HG03571 (cell line): ENCODE measurements around the gene STK38.

Source experiments
- ATAC-seq: cut with Tn5 transposase; IDR thresholded peaks from one replicate; pipeline ENCODE4 v1.9.1; 2021; ENCODE audit not compliant: unreplicated experiment

STK38 gene

GRCh38 chr6:36524871-36525270 lies 22.4 kb downstream of the STK38 start:
- no peak for ATAC-seq

GRCh38 chr6:36523936-36524499 lies 23.3 kb downstream of the STK38 start:
- ATAC-seq, result no peak

- no peak for ATAC-seq
Observed at GRCh38 chr6:36523451-36523850, 23.8 kb downstream of the STK38 start.

GRCh38 chr6:36519352-36519751 lies 27.9 kb downstream of the STK38 start:
- no peak for ATAC-seq

GRCh38 chr6:36517408-36517807 lies 29.9 kb downstream of the STK38 start:
- ATAC-seq, result no peak

- ATAC-seq, result no peak
Observed at GRCh38 chr6:36516988-36517387, 30.3 kb downstream of the STK38 start.

GRCh38 chr6:36516559-36516958 lies 30.7 kb downstream of the STK38 start:
- ATAC-seq, result no peak

GRCh38 chr6:36515844-36516243 lies 31.4 kb downstream of the STK38 start:
- no peak for ATAC-seq

- no peak for ATAC-seq
Observed at GRCh38 chr6:36514554-36515456, 32.5 kb downstream of the STK38 start.

GRCh38 chr6:36510365-36510764 lies 36.9 kb downstream of the STK38 start:
- ATAC-seq, result no peak

- ATAC-seq, result no peak
Observed at GRCh38 chr6:36508532-36508931, 38.7 kb downstream of the STK38 start.

GRCh38 chr6:36506611-36507010 lies 40.7 kb downstream of the STK38 start:
- ATAC-seq, result no peak

GRCh38 chr6:36505744-36506534 lies 41.3 kb downstream of the STK38 start:
- no peak for ATAC-seq

- ATAC-seq, result no peak
Observed at GRCh38 chr6:36504982-36505381, 42.3 kb downstream of the STK38 start.

- no peak for ATAC-seq
Observed at GRCh38 chr6:36504181-36504580, 43.1 kb downstream of the STK38 start.

GRCh38 chr6:36501686-36502085 lies 45.6 kb downstream of the STK38 start:
- no peak for ATAC-seq

- ATAC-seq, result no peak
Observed at GRCh38 chr6:36499918-36500317, 47.4 kb downstream of the STK38 start.

- no peak for ATAC-seq
Observed at GRCh38 chr6:36495086-36495485, 52.2 kb downstream of the STK38 start.

- ATAC-seq, result no peak
Observed at GRCh38 chr6:36493859-36494258, 53.4 kb downstream of the STK38 start.

- ATAC-seq, result no peak
Observed at GRCh38 chr6:36493319-36493718, 54.0 kb downstream of the STK38 start.

GRCh38 chr6:36492621-36493020 lies 54.7 kb downstream of the STK38 start:
- no peak for ATAC-seq

- ATAC-seq, result no peak
Observed at GRCh38 chr6:36492092-36492491, 55.2 kb downstream of the STK38 start.
